Activated T-helper 2 cell treated with anti-CD3 and anti-CD28 coated beads, Interferon-gamma antibody, Interleukin-2, Interleukin-4, amounts not matched to agents 10 μg/mL and 5 μg/mL and 100 μg/mL, durations not matched to agents 14 hours and 24 hours and 36 hours (primary cell): Measurements from ENCODE around the gene HDAC4. TPM values are rescaled to one million over a fixed set of nuclear protein-coding genes. Genes with fewer than 3 reads are reported as not detected.

ENCODE experiments used
- DNase-seq: peaks from one replicate; pipeline ENCODE4 v3.0.0; 2021; ENCODE audit warnings: low spot score
- H3K27ac Mint-ChIP-seq: one replicate; pipeline ENCODE4 v1.8.0; 2021; ENCODE audit warnings: mixed read lengths
- H3K27me3 Mint-ChIP-seq: one replicate; pipeline ENCODE4 v1.8.0; 2021; ENCODE audit warnings: low read depth, mixed read lengths
- H3K36me3 Mint-ChIP-seq: one replicate; pipeline ENCODE4 v1.8.0; 2021; ENCODE audit warnings: low read depth, mixed read lengths
- H3K4me1 Mint-ChIP-seq: one replicate; pipeline ENCODE4 v1.8.0; 2021; ENCODE audit warnings: low read depth, mixed read lengths
- H3K4me3 Mint-ChIP-seq: one replicate; pipeline ENCODE4 v1.8.0; 2021; ENCODE audit warnings: low read depth, mild to moderate bottlenecking, moderate library complexity, mixed read lengths
- H3K9me3 Mint-ChIP-seq: one replicate; pipeline ENCODE4 v1.8.0; 2021; ENCODE audit warnings: mixed read lengths
- intact Hi-C: fragments of 100-400 bp; cut with micrococcal nuclease; formaldehyde crosslinking; loops from one replicate; pipeline ENCODE4 v1.15.1; 2023
- total RNA-seq: library from RNA; stranded (reverse); gene quantifications from 2 replicates; pipeline ENCODE4 v1.2.3, GENCODE V29; 2022

The HDAC4 gene
- total RNA-seq, 1 donor from 2014 or later = 44.8 TPM

DNA sequence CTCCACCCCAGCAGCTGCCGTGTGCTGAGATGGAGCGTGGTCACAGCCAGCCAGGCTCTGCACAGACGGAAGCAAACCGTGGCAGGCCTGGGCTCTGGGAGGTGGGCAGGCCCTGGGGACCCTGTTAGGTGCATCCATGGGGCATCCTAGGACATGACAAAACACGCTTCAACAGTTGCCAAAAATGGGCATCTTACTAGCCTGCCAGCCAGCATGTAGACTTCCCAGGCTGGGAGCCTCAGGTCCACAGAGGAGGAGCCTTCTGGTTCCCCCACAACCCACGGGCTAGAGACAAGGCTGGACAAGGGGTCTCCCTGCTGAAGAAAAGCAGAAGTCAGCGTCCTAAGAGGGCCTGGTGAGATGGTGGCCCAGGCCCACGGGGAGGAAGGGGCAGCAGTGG lies 139.5 kb downstream of the HDAC4 start:
- Mint-ChIP-seq H3K4me1 (peaks cover 74% of the 10 kb centered on the region), H3K4me3 (no peak overlapping the region), H3K9me3 (peaks cover 8% of the 10 kb centered on the region), H3K36me3 (peaks cover 37% of the 10 kb centered on the region), H3K27ac (no peak overlapping the region), H3K27me3 (no peaks in the 10 kb centered on the region)
- DNase-seq = no peak
- intact Hi-C loops = loop anchor here (10.0 kb wide), 1 partner anchor 227 kb away; no protein-coding TSS in a partner anchor

DNA sequence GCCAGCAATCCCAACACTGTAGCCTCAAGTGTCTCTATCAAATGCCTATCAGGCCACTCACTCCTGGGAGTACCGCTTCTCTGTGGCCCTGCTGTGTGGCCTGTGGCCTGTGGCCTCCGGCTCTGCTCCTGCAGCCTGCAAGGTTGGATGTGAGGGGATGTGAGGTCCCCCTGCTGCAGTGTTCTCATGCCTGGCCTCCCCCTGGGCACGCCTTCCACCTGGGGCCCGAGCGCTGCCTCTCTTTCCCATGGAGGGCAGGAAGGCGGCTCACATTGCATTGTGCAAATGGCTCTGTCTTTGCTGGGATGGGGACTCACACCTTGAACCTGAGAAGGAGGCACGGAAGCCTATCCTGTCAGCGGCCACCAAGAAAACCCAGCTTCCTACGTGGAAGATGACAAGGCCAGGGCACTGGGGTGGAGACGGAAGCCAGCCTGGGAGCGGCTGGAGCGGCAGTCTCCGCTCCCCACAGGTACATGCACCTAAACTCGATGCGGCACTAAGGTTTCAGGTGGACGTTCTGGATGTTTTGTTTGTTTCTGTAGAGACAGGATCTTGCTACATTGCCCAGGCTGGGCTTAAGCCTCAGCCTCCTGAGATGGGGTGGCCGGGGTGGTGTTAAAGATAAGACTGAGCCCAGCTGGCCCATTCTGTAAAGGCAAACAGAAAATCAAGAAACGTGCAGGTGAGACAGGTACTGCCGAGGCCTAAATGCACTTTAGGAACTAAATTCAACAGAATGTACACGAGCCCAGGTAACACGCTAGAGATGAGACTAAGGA lies 140.1 kb downstream of the HDAC4 start:
- intact Hi-C loops = loop anchor here (10.0 kb wide), 1 partner anchor 226 kb away; no protein-coding TSS in a partner anchor
- H3K36me3 Mint-ChIP-seq = peaks cover 41% of the 10 kb centered on the region
- no peak for DNase-seq
- no peaks in the 10 kb centered on the region for H3K27me3 Mint-ChIP-seq
- peak overlapping the region; percentile 85 for H3K27ac Mint-ChIP-seq
- peaks cover 74% of the 10 kb centered on the region for H3K4me1 Mint-ChIP-seq
- peak overlapping the region; percentile 72 for H3K4me3 Mint-ChIP-seq
- H3K9me3 Mint-ChIP-seq = peaks cover 8% of the 10 kb centered on the region

DNA sequence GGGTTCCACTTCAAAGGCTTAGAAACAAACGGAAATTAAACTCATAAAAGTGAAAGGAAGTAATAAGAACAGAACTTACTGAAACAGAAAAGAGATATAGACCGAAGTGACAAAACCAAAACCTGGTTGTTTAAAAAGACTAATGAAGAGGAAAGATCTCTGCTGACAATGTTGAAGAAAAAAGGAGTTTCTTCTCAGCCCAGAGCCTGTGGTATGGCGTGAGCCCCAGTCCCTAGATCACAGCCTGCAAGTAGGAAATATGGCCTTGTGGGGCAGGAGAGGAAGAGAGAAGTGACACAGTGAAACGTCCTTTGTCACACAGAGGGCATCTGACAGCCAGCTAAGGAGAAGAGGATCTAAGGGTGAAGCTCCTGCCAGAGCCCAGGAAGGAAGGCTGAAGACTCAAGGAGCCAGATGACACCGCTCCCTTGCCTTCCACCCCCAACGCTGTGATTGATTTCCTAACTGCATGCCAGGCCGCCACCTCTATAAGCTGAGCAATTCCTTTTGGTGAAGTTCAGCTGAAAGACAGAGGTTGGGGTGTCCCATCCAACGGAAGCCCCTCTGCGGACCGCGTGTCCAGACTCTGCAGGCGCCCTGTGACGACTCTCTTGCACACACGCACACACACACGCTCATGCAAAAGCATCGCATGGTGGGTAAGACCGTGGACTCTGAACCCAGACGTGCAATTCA lies 141.1 kb downstream of the HDAC4 start:
- intact Hi-C loops = loop anchor here (1.0 to 10.0 kb wide), 6 partner anchors 15 to 225 kb away; no protein-coding TSS in a partner anchor
- DNase-seq = no peak
- H3K9me3 Mint-ChIP-seq = peaks cover 8% of the 10 kb centered on the region
- H3K27me3 Mint-ChIP-seq = no peaks in the 10 kb centered on the region
- H3K4me3 Mint-ChIP-seq = peak overlapping the region; percentile 72
- peaks cover 74% of the 10 kb centered on the region for H3K4me1 Mint-ChIP-seq
- H3K27ac Mint-ChIP-seq = peak overlapping the region; percentile 85
- peaks cover 43% of the 10 kb centered on the region for H3K36me3 Mint-ChIP-seq

DNA sequence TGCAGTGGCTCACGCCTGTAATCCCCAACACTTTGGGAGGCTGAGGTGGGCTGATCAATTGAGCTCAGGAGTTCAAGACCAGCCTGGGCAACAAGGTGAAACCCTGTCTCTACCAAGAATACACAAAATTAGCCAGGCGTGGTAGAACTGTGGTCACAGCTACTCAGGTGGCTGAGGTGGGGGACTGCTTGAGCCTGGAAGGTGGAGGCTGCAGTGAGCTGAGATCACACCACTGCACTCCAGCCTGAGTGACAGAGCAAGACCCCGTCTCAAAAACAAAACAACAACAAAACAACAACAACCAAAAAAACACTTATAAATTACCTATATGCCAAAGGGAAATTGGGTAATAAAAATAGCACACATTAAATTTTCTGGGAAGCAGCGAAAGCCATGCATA lies 141.6 kb downstream of the HDAC4 start:
- Mint-ChIP-seq H3K9me3 (peaks cover 8% of the 10 kb centered on the region), H3K4me1 (peaks cover 75% of the 10 kb centered on the region), H3K4me3 (peak overlapping the region; percentile 72), H3K27me3 (no peaks in the 10 kb centered on the region), H3K27ac (peak overlapping the region; percentile 85), H3K36me3 (peaks cover 46% of the 10 kb centered on the region)
- intact Hi-C loops = loop anchor here (1.0 to 2.0 kb wide), 5 partner anchors 16 to 122 kb away; no protein-coding TSS in a partner anchor
- DNase-seq = no peak

DNA sequence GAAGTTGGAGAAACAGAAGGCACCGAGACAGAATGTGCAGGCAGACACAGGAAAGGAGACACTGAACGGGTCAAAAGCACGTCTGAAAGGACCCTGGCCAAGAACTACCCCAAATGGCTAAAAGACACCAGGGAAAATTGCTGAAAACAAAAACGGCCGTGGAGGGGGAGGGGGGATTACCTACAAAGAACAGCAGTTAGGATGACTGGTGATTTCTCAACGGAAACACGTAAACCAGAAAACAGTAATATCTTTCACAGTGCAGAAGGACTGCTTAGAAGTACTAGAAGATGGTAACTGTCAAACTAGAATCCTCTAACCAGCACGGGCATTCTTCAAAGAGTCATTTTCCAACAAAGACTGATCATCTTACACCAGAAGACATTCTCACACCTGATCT lies 142.6 kb downstream of the HDAC4 start:
- intact Hi-C loops = loop anchor here (2.0 kb wide), 4 partner anchors 17 to 123 kb away; no protein-coding TSS in a partner anchor
- H3K4me1 Mint-ChIP-seq = peaks cover 79% of the 10 kb centered on the region
- no peaks in the 10 kb centered on the region for H3K27me3 Mint-ChIP-seq
- peaks cover 53% of the 10 kb centered on the region for H3K36me3 Mint-ChIP-seq
- no peak for DNase-seq
- peak overlapping the region; percentile 85 for H3K27ac Mint-ChIP-seq
- peaks cover 8% of the 10 kb centered on the region for H3K9me3 Mint-ChIP-seq
- peak overlapping the region; percentile 49 for H3K4me3 Mint-ChIP-seq

DNA sequence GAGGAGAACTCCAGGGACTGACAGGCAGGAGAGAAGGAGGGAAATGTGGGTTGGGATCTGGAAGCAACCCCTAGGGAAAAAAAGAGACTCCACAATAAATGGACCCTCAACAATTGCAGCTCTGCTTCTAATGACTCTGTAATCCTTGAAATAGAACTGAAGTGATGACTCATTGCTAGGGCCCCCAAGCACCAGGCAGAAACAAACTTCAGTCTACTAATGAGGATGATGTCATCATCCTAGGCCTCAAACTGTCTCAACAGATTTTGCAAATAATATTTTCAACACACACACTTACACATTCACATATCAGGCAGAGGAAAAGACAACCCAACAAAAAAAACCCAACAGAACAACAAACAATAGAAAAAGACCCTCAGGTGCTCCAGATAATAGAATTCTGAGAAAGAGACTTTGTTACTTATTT lies 143.3 kb downstream of the HDAC4 start:
- no peak for DNase-seq
- peak overlapping the region; percentile 85 for H3K27ac Mint-ChIP-seq
- peaks cover 56% of the 10 kb centered on the region for H3K36me3 Mint-ChIP-seq
- peaks cover 85% of the 10 kb centered on the region for H3K4me1 Mint-ChIP-seq
- no peaks in the 10 kb centered on the region for H3K27me3 Mint-ChIP-seq
- intact Hi-C loops = loop anchor here (1.0 kb wide), 1 partner anchor 8 kb away; no protein-coding TSS in a partner anchor
- peak overlapping the region; percentile 42 for H3K4me3 Mint-ChIP-seq
- H3K9me3 Mint-ChIP-seq = peaks cover 8% of the 10 kb centered on the region

DNA sequence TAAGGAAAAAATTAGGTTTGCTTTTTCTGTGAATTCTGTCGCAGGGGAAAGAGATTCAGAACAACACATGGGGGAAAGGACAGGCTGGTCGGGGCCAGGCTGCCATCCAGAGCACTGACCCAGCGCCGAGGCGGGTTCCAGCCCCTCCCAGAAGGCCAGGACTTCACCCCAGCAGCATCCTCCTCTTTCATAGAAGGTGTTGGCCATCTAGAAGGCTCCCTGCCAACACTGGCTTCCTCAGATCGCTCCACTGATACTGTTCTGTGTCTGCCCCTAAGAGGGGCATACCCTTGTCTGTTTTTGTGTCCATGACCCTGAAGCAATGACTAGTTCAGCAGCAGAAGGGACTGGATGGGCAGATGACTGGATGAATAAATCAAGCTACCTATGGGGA lies 144.5 kb downstream of the HDAC4 start:
- H3K9me3 Mint-ChIP-seq = peaks cover 8% of the 10 kb centered on the region
- no peak overlapping the region for H3K27ac Mint-ChIP-seq
- intact Hi-C loops = no loop called here
- no peak for DNase-seq
- no peak overlapping the region for H3K4me3 Mint-ChIP-seq
- H3K4me1 Mint-ChIP-seq = peaks cover 82% of the 10 kb centered on the region
- H3K27me3 Mint-ChIP-seq = no peaks in the 10 kb centered on the region
- H3K36me3 Mint-ChIP-seq = peaks cover 58% of the 10 kb centered on the region

DNA sequence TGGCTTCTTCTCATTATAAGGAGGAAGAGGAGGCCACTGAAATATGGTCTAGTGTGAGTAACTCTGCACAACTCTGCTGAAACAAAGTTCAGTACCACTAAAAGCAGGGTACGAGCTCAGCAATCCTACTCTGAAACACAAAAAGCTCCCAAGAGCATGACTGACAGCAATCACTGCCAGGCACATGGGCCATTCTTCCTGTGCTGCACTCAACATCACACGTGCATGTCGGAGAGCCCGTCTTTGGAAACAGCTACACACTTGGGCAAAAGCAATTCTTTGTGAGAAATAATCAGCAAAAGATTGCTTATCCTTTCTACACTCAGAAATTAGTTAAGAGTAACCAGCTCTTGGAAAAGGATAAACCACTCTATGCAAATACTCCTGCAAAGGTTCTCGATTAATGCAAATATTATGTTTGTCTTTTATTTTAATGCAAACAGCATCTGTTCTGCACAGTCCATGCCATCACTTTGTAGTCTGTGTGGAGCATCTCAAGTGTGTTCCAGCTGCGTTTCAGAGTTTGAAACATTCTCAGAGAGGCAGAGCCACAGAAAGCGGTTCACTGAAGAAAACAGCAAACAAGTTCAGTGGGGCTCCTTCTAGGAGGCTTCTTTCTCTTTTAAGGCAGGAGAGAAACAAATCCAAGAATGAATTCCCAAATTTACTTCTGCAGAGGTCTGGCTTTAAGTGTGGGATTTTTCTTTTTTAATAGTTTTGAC lies 145.0 kb downstream of the HDAC4 start:
- Mint-ChIP-seq H3K4me1 (peaks cover 77% of the 10 kb centered on the region), H3K27me3 (no peaks in the 10 kb centered on the region), H3K9me3 (peaks cover 8% of the 10 kb centered on the region), H3K36me3 (peaks cover 53% of the 10 kb centered on the region), H3K27ac (no peak overlapping the region), H3K4me3 (no peak overlapping the region)
- intact Hi-C loops = no loop called here
- DNase-seq = no peak

DNA sequence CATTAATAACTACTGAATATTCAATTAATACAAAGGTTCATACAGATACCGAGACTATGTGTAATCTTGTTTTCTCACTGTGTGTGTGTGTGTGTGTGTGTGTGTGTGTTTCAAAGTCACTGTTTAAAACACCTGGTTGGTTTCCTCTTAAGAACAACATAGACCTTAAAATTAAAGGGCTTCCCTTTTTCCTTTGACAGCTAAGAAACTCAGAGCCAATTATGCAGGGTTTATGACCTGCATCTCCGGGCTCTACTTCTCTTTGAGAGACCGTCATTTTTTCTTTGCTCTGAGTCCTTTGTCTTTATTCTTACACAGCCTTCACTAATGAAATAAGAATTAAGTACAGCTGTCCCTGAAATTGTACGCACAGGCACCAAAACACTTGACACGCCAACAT lies 145.6 kb downstream of the HDAC4 start:
- no peaks in the 10 kb centered on the region for H3K27me3 Mint-ChIP-seq
- no peak overlapping the region for H3K27ac Mint-ChIP-seq
- no peak overlapping the region for H3K4me3 Mint-ChIP-seq
- peaks cover 72% of the 10 kb centered on the region for H3K4me1 Mint-ChIP-seq
- H3K9me3 Mint-ChIP-seq = peaks cover 8% of the 10 kb centered on the region
- H3K36me3 Mint-ChIP-seq = peaks cover 54% of the 10 kb centered on the region
- no peak for DNase-seq
- intact Hi-C loops = no loop called here

DNA sequence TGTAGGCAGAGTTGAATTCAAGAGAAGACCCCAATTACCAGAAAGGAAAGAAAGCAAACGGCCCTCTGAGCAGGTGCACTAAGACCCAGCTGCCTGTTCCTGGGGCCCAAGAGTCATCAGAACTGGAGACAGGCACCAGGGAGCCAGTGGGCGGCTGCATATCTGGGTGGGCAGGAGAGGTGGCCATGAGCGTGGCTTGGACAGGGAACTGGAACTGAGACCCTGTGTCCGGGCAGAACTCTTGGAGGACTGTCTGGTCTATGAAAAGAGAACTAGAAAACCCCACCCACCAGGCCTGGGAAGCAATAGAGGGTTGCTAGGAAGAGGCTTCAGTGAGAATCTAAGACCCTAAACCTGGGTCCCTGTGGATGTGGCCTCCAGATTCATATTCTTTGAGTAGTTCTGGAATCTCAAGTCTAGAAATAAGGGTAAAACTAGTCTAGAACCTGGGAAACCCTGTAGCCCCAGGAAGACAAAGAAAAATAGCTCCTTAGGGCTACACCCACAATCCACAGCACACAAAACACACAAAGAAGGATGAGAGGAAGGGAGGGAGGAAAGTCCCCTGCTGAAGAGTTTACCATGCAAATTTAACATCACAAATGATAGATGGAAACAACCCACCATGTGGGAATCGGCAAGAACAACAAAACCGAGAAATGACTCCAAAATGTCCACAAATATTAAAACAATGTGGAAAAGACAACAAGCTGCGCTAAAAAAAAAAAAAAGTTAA lies 147.0 kb downstream of the HDAC4 start:
- peaks cover 8% of the 10 kb centered on the region for H3K9me3 Mint-ChIP-seq
- intact Hi-C loops = no loop called here

DNA sequence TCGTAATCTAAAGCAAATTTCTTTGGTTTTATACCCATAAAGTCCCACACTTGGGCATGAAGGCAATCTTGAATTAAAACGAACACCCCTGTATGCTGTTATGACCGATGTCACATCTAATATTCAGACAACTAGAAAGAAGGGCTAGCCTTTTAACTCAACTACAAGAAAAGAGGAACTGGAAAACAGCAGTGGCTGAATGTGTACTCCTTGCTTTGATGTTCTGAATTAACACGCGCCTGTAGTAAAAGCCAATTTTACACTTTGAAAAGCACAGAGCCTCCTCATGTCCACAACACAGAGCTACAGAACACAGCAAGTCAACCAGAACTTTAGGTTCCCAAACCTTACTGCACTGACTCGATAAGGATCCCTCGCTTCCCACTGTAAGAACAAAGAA lies 147.6 kb downstream of the HDAC4 start:
- H3K4me3 Mint-ChIP-seq = no peak overlapping the region
- no peaks in the 10 kb centered on the region for H3K27me3 Mint-ChIP-seq

More for the DNA sequence above, 147.0 kb downstream of the HDAC4 start:
- Mint-ChIP-seq H3K27ac (no peak overlapping the region), H3K36me3 (peaks cover 62% of the 10 kb centered on the region), H3K27me3 (no peaks in the 10 kb centered on the region), H3K4me1 (peaks cover 61% of the 10 kb centered on the region), H3K4me3 (no peak overlapping the region)
- no peak for DNase-seq

DNA sequence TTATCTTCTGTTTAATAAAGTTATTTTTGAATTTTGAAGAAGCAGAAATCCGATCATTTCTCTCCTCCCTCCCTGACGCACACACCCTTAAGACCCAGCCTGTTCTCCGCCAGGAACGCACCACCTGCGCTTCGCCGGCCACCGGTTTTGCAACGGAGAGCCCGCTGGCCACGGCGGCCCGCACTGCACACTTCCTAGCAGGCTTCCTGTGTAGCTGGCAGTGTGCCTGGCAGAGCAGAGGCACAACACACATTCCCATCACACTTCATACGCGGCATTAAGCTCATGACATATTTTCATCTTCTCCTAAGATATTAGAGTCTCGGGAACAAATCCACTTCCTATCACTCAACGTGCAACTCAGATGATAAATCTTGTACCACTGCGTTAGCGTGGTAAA lies 148.0 kb downstream of the HDAC4 start:
- Mint-ChIP-seq H3K36me3 (peaks cover 59% of the 10 kb centered on the region), H3K27ac (no peak overlapping the region), H3K27me3 (no peaks in the 10 kb centered on the region), H3K9me3 (peaks cover 6% of the 10 kb centered on the region), H3K4me3 (no peak overlapping the region), H3K4me1 (peaks cover 55% of the 10 kb centered on the region)
- intact Hi-C loops = no loop called here
- DNase-seq = no peak

More for the DNA sequence above, 147.6 kb downstream of the HDAC4 start:
- peaks cover 8% of the 10 kb centered on the region for H3K9me3 Mint-ChIP-seq
- H3K27ac Mint-ChIP-seq = no peak overlapping the region
- DNase-seq = no peak
- H3K4me1 Mint-ChIP-seq = peaks cover 60% of the 10 kb centered on the region
- H3K36me3 Mint-ChIP-seq = peaks cover 64% of the 10 kb centered on the region
- intact Hi-C loops = no loop called here
